Hepatocyte (in vitro differentiated cells): Measurements from ENCODE around the gene PCDHA1. TPM values are rescaled to one million over a fixed set of nuclear protein-coding genes. Genes with fewer than 3 reads are reported as not detected.
"Not testable (repeated sequence)": the region's sequence is repeated elsewhere in the genome, so short reads cannot be mapped to it uniquely, and the experiment has no call there.

Experiments
- DNase-seq: peaks from one replicate; pipeline ENCODE4 v3.0.0-alpha.2; 2016; ENCODE audit warnings: low spot score
- H2AFZ ChIP-seq: fragments of 200-600 bp; sonication (generic); 2 replicates; pipeline ENCODE4 v1.6.0; 2016; ENCODE audit warnings: antibody characterized with exemption, mild to moderate bottlenecking
- H3K27ac ChIP-seq: fragments of 200-600 bp; sonication (generic); 2 replicates; pipeline ENCODE4 v1.5.1; 2016; ENCODE audit warnings: mild to moderate bottlenecking
- H3K27me3 ChIP-seq: fragments of 200-600 bp; sonication (generic); 2 replicates; pipeline ENCODE4 v1.6.1; 2016
- H3K36me3 ChIP-seq: fragments of 200-600 bp; sonication (generic); replicated peaks from 2 replicates; pipeline ENCODE4 v1.5.1; 2016; ENCODE audit warnings: low read depth; ENCODE audit not compliant: insufficient read depth
- H3K4me1 ChIP-seq: fragments of 200-600 bp; sonication (generic); 2 replicates; pipeline ENCODE4 v1.5.1; 2016; ENCODE audit warnings: mild to moderate bottlenecking, moderate library complexity; ENCODE audit not compliant: insufficient read depth
- H3K4me2 ChIP-seq: fragments of 200-600 bp; sonication (generic); 2 replicates; pipeline ENCODE4 v1.6.0; 2016
- H3K4me3 ChIP-seq: fragments of 200-600 bp; sonication (generic); 2 replicates; pipeline ENCODE4 v1.5.1; 2016; ENCODE audit warnings: mild to moderate bottlenecking
- H3K79me2 ChIP-seq: fragments of 200-600 bp; sonication (generic); 2 replicates; pipeline ENCODE4 v1.6.0; 2017; ENCODE audit warnings: mild to moderate bottlenecking
- H3K9me2 ChIP-seq: fragments of 200-600 bp; sonication (generic); replicated peaks from 2 replicates; pipeline ENCODE4 v1.6.0; 2017; ENCODE audit warnings: mild to moderate bottlenecking; ENCODE audit not compliant: insufficient read depth
- H3K9me3 ChIP-seq: fragments of 200-600 bp; sonication (generic); 2 replicates; pipeline ENCODE4 v1.5.1; 2016; ENCODE audit warnings: low read depth, mild to moderate bottlenecking
- H4K20me1 ChIP-seq: fragments of 200-600 bp; sonication (generic); 2 replicates; pipeline ENCODE4 v1.6.0; 2016; ENCODE audit warnings: mild to moderate bottlenecking; ENCODE audit not compliant: insufficient read depth, poor library complexity, severe bottlenecking
- EZH2 ChIP-seq: fragments of 200-600 bp; sonication (generic); IDR thresholded peaks from 2 replicates; pipeline ENCODE4 v1.6.1; 2016; ENCODE audit warnings: antibody characterized with exemption, mild to moderate bottlenecking, borderline replicate concordance
- EZH2phosphoT487 ChIP-seq: fragments of 200-600 bp; sonication (generic); IDR thresholded peaks from one replicate; pipeline ENCODE4 v1.6.1; 2018; ENCODE audit warnings: antibody characterized with exemption, mild to moderate bottlenecking, low read depth, moderate library complexity; ENCODE audit not compliant: unreplicated experiment, severe bottlenecking
- WGBS: methylation state at CpG from one replicate; pipeline ENCODE4 v1.1.6; 2016; ENCODE audit warnings: low lambda C conversion rate; ENCODE audit errors: missing lambda C conversion rate; 5-methylcytosine and 5-hydroxymethylcytosine counted together
- polyA plus RNA-seq: library from polyadenylated mRNA; unstranded; fragments of >200 nt; fragmentation: Nextera tagmentation; extraction: Ambion mirVana; gene quantifications from 2 replicates; pipeline ENCODE4 v1.2.1, GENCODE V29; 2016
- total RNA-seq: library from RNA; depleted of rRNA; stranded (reverse); fragments of >200 nt; gene quantifications from 2 replicates; pipeline ENCODE4 v1.2.3, GENCODE V29; 2014
- TF ChIP-seq, protein P1 (sequence below): fragments of 200-600 bp; sonication (generic); IDR thresholded peaks from 2 replicates; pipeline ENCODE4 v1.5.1; 2016; ENCODE audit warnings: antibody characterized with exemption, mild to moderate bottlenecking; ENCODE audit not compliant: poor library complexity

PCDHA1 gene
- total and polyA plus RNA-seq, 2 experiments from 2014 or later, result not detected

GRCh38 chr5:140835622-140836510 is 49.9 kb downstream of the PCDHA1 start:
- H3K79me2 ChIP-seq, result no peaks in the 10 kb centered on the region
- no peak overlapping the region for H3K4me2 ChIP-seq
- H3K4me1 ChIP-seq, result no peaks in the 10 kb centered on the region
- H3K4me3 ChIP-seq, result no peak overlapping the region
- H3K9me2 ChIP-seq, result no peaks in the 10 kb centered on the region
- no peak for DNase-seq
- no peaks in the 10 kb centered on the region for H3K27me3 ChIP-seq
- TF ChIP-seq, protein P1, sequence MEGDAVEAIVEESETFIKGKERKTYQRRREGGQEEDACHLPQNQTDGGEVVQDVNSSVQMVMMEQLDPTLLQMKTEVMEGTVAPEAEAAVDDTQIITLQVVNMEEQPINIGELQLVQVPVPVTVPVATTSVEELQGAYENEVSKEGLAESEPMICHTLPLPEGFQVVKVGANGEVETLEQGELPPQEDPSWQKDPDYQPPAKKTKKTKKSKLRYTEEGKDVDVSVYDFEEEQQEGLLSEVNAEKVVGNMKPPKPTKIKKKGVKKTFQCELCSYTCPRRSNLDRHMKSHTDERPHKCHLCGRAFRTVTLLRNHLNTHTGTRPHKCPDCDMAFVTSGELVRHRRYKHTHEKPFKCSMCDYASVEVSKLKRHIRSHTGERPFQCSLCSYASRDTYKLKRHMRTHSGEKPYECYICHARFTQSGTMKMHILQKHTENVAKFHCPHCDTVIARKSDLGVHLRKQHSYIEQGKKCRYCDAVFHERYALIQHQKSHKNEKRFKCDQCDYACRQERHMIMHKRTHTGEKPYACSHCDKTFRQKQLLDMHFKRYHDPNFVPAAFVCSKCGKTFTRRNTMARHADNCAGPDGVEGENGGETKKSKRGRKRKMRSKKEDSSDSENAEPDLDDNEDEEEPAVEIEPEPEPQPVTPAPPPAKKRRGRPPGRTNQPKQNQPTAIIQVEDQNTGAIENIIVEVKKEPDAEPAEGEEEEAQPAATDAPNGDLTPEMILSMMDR, result no peak
- TF ChIP-seq EZH2 (no peak), EZH2phosphoT487 (no peak)
- H3K9me3 ChIP-seq, result peaks cover 42% of the 10 kb centered on the region
- H2AFZ ChIP-seq, result no peak overlapping the region
- H3K36me3 ChIP-seq, result peaks cover 5% of the 10 kb centered on the region
- no peaks in the 10 kb centered on the region for H4K20me1 ChIP-seq
- no peak overlapping the region for H3K27ac ChIP-seq
- WGBS, result over 99% methylated on average over 97 of the region's 103 CpGs

- Histone ChIP-seq H3K4me2 (no peak within 1 kb of the TSS), H3K4me3 (no peak within 1 kb of the TSS), H3K79me2 (no peaks in the 10 kb centered on the region), H3K36me3 (no peaks in the 10 kb centered on the region), H3K27ac (no peak within 1 kb of the TSS), H4K20me1 (no peaks in the 10 kb centered on the region), H3K4me1 (no peaks in the 10 kb centered on the region), H3K27me3 (no peaks in the 10 kb centered on the region), H3K9me3 (peaks cover 32% of the 10 kb centered on the region), H3K9me2 (no peaks in the 10 kb centered on the region), H2AFZ (no peak within 1 kb of the TSS)
- no peak for TF ChIP-seq EZH2
- TF ChIP-seq, protein P1, result no peak
- 84% methylated on average over 47 of the region's 47 CpGs for WGBS
- DNase-seq, result no peak
Measured at GRCh38 chr5:140840978-140841962, 55.3 kb downstream of the PCDHA1 start, which contains the start of gene PCDHA8. PCDHA8 (plus strand) TSS chr5:140841187; CDS start chr5:140841322, 135 bp downstream.

- Histone ChIP-seq H3K4me3 (no peak overlapping the region), H3K79me2 (no peaks in the 10 kb centered on the region), H3K36me3 (no peaks in the 10 kb centered on the region), H3K27me3 (no peaks in the 10 kb centered on the region), H3K4me1 (no peaks in the 10 kb centered on the region), H3K27ac (no peak overlapping the region), H2AFZ (no peak overlapping the region), H3K4me2 (no peak overlapping the region), H4K20me1 (no peaks in the 10 kb centered on the region), H3K9me2 (no peaks in the 10 kb centered on the region), H3K9me3 (peaks cover 26% of the 10 kb centered on the region)
- DNase-seq, result no peak
- WGBS, result 99% methylated on average over 71 of the region's 87 CpGs
- TF ChIP-seq, protein P1, result no peak
- TF ChIP-seq EZH2phosphoT487, result no peak
Measured at GRCh38 chr5:140842798-140843733, 57.1 kb downstream of the PCDHA1 start.

- not testable (repeated sequence) for H3K36me3 ChIP-seq, H3K4me1 ChIP-seq, H4K20me1 ChIP-seq, H3K27me3 ChIP-seq, DNase-seq, H3K79me2 ChIP-seq, H2AFZ ChIP-seq, H3K27ac ChIP-seq, H3K9me2 ChIP-seq
- peaks cover 10% of the 10 kb centered on the region for H3K9me3 ChIP-seq
- H3K4me3 ChIP-seq, result peak within 1 kb of the TSS; percentile 1
- H3K4me2 ChIP-seq, result peak within 1 kb of the TSS; percentile 35
- WGBS, result 81% methylated on average over 39 of the region's 48 CpGs
Measured at GRCh38 chr5:140848139-140849102, 62.5 kb downstream of the PCDHA1 start, which contains the start of gene PCDHA9. PCDHA9 (plus strand) TSS chr5:140848382; CDS start chr5:140848496, 114 bp downstream.
